Right lobe of liver (tissue), 4 donors: ENCODE measurements around the gene GTF2H3.

Experiments used
- CTCF ChIP-seq, 4 donors: fragments of 200-600 bp in 3 of 4; fragments of 450-650 bp in 1 of 4; IDR thresholded peaks; one replicate each; pipeline versions ENCODE4 v1.5.1 to v1.8.0; 2016 to 2022; ENCODE audit warnings: antibody characterized with exemption in 4 of 4, mild to moderate bottlenecking in 2 of 4
- POLR2A ChIP-seq: fragments of 450-650 bp; IDR thresholded peaks from one replicate; pipeline ENCODE4 v1.6.1; 2017; ENCODE audit warnings: antibody characterized with exemption, mild to moderate bottlenecking
- donor health status: DM: no; HTN: no; CAD: no.
- donor health status: DM: no; HTN: no; CAD: no.
- donor health status: DM: no; HTN: yes; CAD: no.

- TF ChIP-seq CTCF (IDR thresholded peaks at IDR 0.05) (no peak), POLR2A (no peak)
Observed at GRCh38 chr12:123634142-123634561, 523 bp downstream of the GTF2H3 start.
